H1 (cell line): ENCODE data around the gene BBS5. TPM values are rescaled to one million over a fixed set of nuclear protein-coding genes. Genes with fewer than 3 reads are reported as not detected.
"Not testable (repeated sequence)": the region's sequence is repeated elsewhere in the genome, so short reads cannot be mapped to it uniquely, and the experiment has no call there.

ENCODE experiments used
- CTCF ChIA-PET: fragments of 300-600 bp; sonication (Branson Sonifier 250); formaldehyde crosslinking; loops from one replicate; lab custom pipeline; 2021; ENCODE audit not compliant: partially characterized antibody; lab: Charles Lee
- POLR2A ChIA-PET: fragments of 300-600 bp; sonication (Branson Sonifier 250); formaldehyde crosslinking; loops from one replicate; lab custom pipeline; 2021; ENCODE audit warnings: inconsistent platforms; ENCODE audit not compliant: partially characterized antibody; lab: Charles Lee
- DNase-seq, 2 experiments: peaks; one replicate each; pipeline versions ENCODE4 v3.0.0 to v3.0.0-alpha.2; 2010 to 2022; ENCODE audit warnings: low spot score in 2 of 2, low read depth in 1 of 2, mixed read lengths in 1 of 2
- FAIRE-seq: peaks from 2 replicates; lab custom pipeline; 2011; peaks lifted over from hg19 to GRCh38; lab: Jason Lieb, UNC
- H2AFZ ChIP-seq: 2 replicates; pipeline ENCODE4 v1.8.1; 2012; ENCODE audit warnings: low read length, inconsistent platforms
- H2AK5ac ChIP-seq: 2 replicates; pipeline ENCODE4 v1.6.1; 2013; ENCODE audit warnings: low read depth, low read length
- H2BK120ac ChIP-seq: replicated peaks from 2 replicates; pipeline ENCODE3; 2013; ENCODE audit warnings: low read depth, low read length, inconsistent platforms
- H2BK12ac ChIP-seq: 2 replicates; pipeline ENCODE4 v1.6.1; 2013; ENCODE audit warnings: low read depth, low read length
- H2BK15ac ChIP-seq: 2 replicates; pipeline ENCODE4 v1.6.1; 2013; ENCODE audit warnings: low read length
- H2BK20ac ChIP-seq: 2 replicates; pipeline ENCODE4 v1.6.1; 2013; ENCODE audit warnings: low read length
- H2BK5ac ChIP-seq: 2 replicates; pipeline ENCODE4 v1.6.1; 2013; ENCODE audit warnings: low read depth, low read length
- H3K14ac ChIP-seq: 2 replicates; pipeline ENCODE4 v1.6.1; 2013; ENCODE audit warnings: inconsistent platforms; ENCODE audit not compliant: insufficient read length
- H3K18ac ChIP-seq: 2 replicates; pipeline ENCODE4 v1.6.1; 2013; ENCODE audit warnings: low read length; ENCODE audit errors: extremely low read depth
- H3K23ac ChIP-seq: 2 replicates; pipeline ENCODE4 v1.6.1; 2013; ENCODE audit warnings: inconsistent platforms; ENCODE audit not compliant: insufficient read length
- H3K23me2 ChIP-seq: 2 replicates; pipeline ENCODE4 v1.6.1; 2013; ENCODE audit warnings: low read depth, low read length
- H3K27ac ChIP-seq: 2 replicates; pipeline ENCODE4 v1.6.1; 2011; ENCODE audit warnings: low read depth, low read length, inconsistent platforms
- H3K27me3 ChIP-seq, 4 experiments: replicated peaks in 1 of 4; 1 replicate in 1 of 4; 2 replicates in 3 of 4; pipeline versions ENCODE4 v1.6.1 to v1.8.1; 2011 to 2013; ENCODE audit warnings: low read length in 3 of 4, mild to moderate bottlenecking in 3 of 4, inconsistent platforms in 2 of 4, mixed read lengths in 2 of 4, moderate library complexity in 1 of 4; ENCODE audit not compliant: control insufficient read depth in 3 of 4, insufficient read depth in 3 of 4; ENCODE audit errors: extremely low read depth in 1 of 4
- H3K36me3 ChIP-seq, 4 experiments: 2 replicates each; pipeline versions ENCODE4 v1.6.1 to v1.8.1; 2011 to 2013; ENCODE audit warnings: mild to moderate bottlenecking in 4 of 4, low read length in 3 of 4, moderate library complexity in 2 of 4, control low read depth in 1 of 4, inconsistent platforms in 1 of 4; ENCODE audit not compliant: insufficient read depth in 4 of 4, control insufficient read depth in 2 of 4
- H3K4ac ChIP-seq: replicated peaks from 2 replicates; pipeline ENCODE3; 2013; ENCODE audit warnings: low read length, low read depth, mixed read lengths, inconsistent platforms; ENCODE audit not compliant: insufficient read length
- H3K4me1 ChIP-seq, 4 experiments: replicated peaks in 1 of 4; 1 replicate in 1 of 4; 2 replicates in 3 of 4; pipeline versions ENCODE4 v1.6.1 to v1.8.1; 2011 to 2013; ENCODE audit warnings: low read length in 3 of 4, inconsistent platforms in 2 of 4, mixed read lengths in 1 of 4; ENCODE audit not compliant: insufficient read depth in 4 of 4, control insufficient read depth in 3 of 4
- H3K4me2 ChIP-seq, 2 experiments: 2 replicates each; pipeline versions ENCODE4 v1.6.1 to v1.8.1; 2011 to 2013; ENCODE audit warnings: low read depth in 2 of 2, low read length in 2 of 2, control low read depth in 1 of 2, inconsistent platforms in 1 of 2, mild to moderate bottlenecking in 1 of 2; ENCODE audit not compliant: insufficient read depth in 1 of 2
- H3K4me3 ChIP-seq, 4 experiments: fragments of 200-600, 300-600 bp in 1 of 4; sonication (generic), shearing (Covaris generic), sonication (Bioruptor Twin) in 1 of 4; 2 replicates each; pipeline versions ENCODE4 v1.5.1 to v1.8.1; 2011 to 2016; ENCODE audit warnings: low read length in 4 of 4, low read depth in 3 of 4, control low read depth in 2 of 4, inconsistent platforms in 2 of 4, mild to moderate bottlenecking in 2 of 4, mixed read lengths in 1 of 4, moderate library complexity in 1 of 4; ENCODE audit not compliant: insufficient read depth in 2 of 4; ENCODE audit errors: extremely low read depth in 1 of 4
- H3K56ac ChIP-seq: replicated peaks from 2 replicates; pipeline ENCODE3; 2013; ENCODE audit warnings: low read depth, mild to moderate bottlenecking, mixed read lengths, low read length, inconsistent platforms; ENCODE audit not compliant: insufficient read length
- H3K79me1 ChIP-seq: 2 replicates; pipeline ENCODE4 v1.6.1; 2013; ENCODE audit warnings: low read depth, low read length, control low read depth
- H3K79me2 ChIP-seq, 2 experiments: 2 replicates each; pipeline versions ENCODE4 v1.6.1 to v1.8.1; 2012 to 2013; ENCODE audit warnings: low read length in 2 of 2, mild to moderate bottlenecking in 2 of 2, inconsistent platforms in 1 of 2; ENCODE audit not compliant: insufficient read depth in 2 of 2, control insufficient read depth in 1 of 2
- H3K9ac ChIP-seq, 4 experiments: replicated peaks in 1 of 4; 1 replicate in 1 of 4; 2 replicates in 3 of 4; pipeline versions ENCODE4 v1.6.1 to v1.8.1; 2011 to 2013; ENCODE audit warnings: low read depth in 3 of 4, low read length in 3 of 4, control low read depth in 2 of 4, mild to moderate bottlenecking in 2 of 4, moderate library complexity in 2 of 4, inconsistent platforms in 1 of 4; ENCODE audit errors: extremely low read depth in 1 of 4
- H3K9me3 ChIP-seq, 2 experiments: 2 replicates each; pipeline versions ENCODE4 v1.6.1 to v1.8.1; 2012 to 2013; ENCODE audit warnings: mild to moderate bottlenecking in 2 of 2, moderate library complexity in 2 of 2, control low read depth in 1 of 2, inconsistent platforms in 1 of 2, low read depth in 1 of 2, low read length in 1 of 2, mixed read lengths in 1 of 2; ENCODE audit not compliant: insufficient read depth in 2 of 2
- H4K20me1 ChIP-seq, 2 experiments: replicated peaks in 1 of 2; 2 replicates each; pipeline versions ENCODE3 to v1.8.1; 2011 to 2013; ENCODE audit warnings: inconsistent platforms in 2 of 2, low read length in 2 of 2, mild to moderate bottlenecking in 1 of 2; ENCODE audit not compliant: insufficient read depth in 2 of 2, control insufficient read depth in 1 of 2
- H4K5ac ChIP-seq: 2 replicates; pipeline ENCODE4 v1.6.1; 2013; ENCODE audit warnings: low read length, low read depth, mixed read lengths, inconsistent platforms; ENCODE audit not compliant: insufficient read length
- H4K8ac ChIP-seq: 2 replicates; pipeline ENCODE4 v1.8.0; 2013; ENCODE audit warnings: mild to moderate bottlenecking, moderate library complexity, low read length, inconsistent platforms; ENCODE audit not compliant: insufficient read depth; ENCODE audit errors: extremely low read depth
- H4K91ac ChIP-seq: replicated peaks from 2 replicates; pipeline ENCODE3; 2013; ENCODE audit warnings: low read length, mixed read lengths, inconsistent platforms; ENCODE audit not compliant: insufficient read length
- WGBS, 2 experiments: shearing (Covaris generic) in 1 of 2; methylation state at CpG; one replicate each; pipeline versions ENCODE4 v1.1.6 to v1.1.7; 2013 to 2015; ENCODE audit warnings: low lambda C conversion rate in 2 of 2, mixed read lengths in 2 of 2, inconsistent platforms in 1 of 2, low coverage in 1 of 2, missing lambda C conversion rate in 1 of 2; ENCODE audit not compliant: insufficient replicate concordance in 2 of 2, insufficient coverage in 1 of 2, insufficient read length in 1 of 2; ENCODE audit errors: extremely low coverage in 1 of 2, missing lambda C conversion rate in 1 of 2; 5-methylcytosine and 5-hydroxymethylcytosine counted together
- polyA plus RNA-seq, 7 experiments: library from polyadenylated mRNA; depleted of rRNA in 3 of 7; stranded (reverse) in 5 of 7; unstranded in 2 of 7; fragments of >200 nt in 5 of 7; fragments of 200-250 nt in 2 of 7; gene quantifications; 1 replicate in 5 of 7; 2 replicates in 1 of 7; 4 replicates in 1 of 7; pipeline versions ENCODE4 v1.2.1 to v1.2.3, GENCODE V29; 2011 to 2013; ENCODE audit warnings: missing spikeins in 2 of 7, mixed read lengths in 2 of 7
- total RNA-seq: library from RNA; stranded (reverse); fragmentation: NEBNext Ultra II Directional; extraction: Animal tissue kit (Norgen Biotek cat#: 25700); gene quantifications from 2 replicates; pipeline ENCODE4 v1.2.1, GENCODE V29; 2021

Gene BBS5
- total and polyA plus RNA-seq, 2 of the 8 experiments (the other 6 are each of a cell fraction or from before 2014, with no cell fraction given): 0.20 to 0.36 TPM

DNA sequence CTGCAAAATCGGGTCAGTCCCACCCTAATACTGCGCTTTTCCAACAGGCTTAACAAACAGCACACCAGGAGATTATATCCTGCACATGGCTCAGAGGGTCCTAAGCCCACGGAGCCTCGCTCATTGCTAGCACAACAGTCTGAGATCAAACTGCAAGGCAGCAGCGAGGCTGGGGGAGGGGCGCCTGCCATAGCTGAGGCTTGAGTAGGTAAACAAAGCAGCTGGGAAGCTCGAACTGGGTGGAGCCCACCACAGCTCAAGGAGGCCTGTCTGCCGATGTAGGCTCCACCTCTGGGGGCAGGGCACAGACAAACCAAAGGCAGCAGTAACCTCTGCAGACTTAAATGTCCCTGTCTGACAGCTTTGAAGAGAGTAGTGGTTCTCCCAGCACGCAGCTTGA, 26.2 kb upstream of the BBS5 start:
- H3K9ac ChIP-seq, H2BK12ac ChIP-seq, H3K36me3 ChIP-seq, H3K23ac ChIP-seq, H3K18ac ChIP-seq, H3K14ac ChIP-seq, H4K91ac ChIP-seq, H4K20me1 ChIP-seq, POLR2A ChIA-PET, H2AK5ac ChIP-seq, H3K4me3 ChIP-seq, FAIRE-seq, H3K4me2 ChIP-seq, H3K4me1 ChIP-seq, H3K27me3 ChIP-seq, H2BK15ac ChIP-seq, H3K79me2 ChIP-seq, DNase-seq, H2AFZ ChIP-seq, H3K27ac ChIP-seq, H3K79me1 ChIP-seq, H3K56ac ChIP-seq, H3K23me2 ChIP-seq, H4K8ac ChIP-seq, H4K5ac ChIP-seq, H2BK20ac ChIP-seq, H3K4ac ChIP-seq, H2BK5ac ChIP-seq, H2BK120ac ChIP-seq: not testable (repeated sequence)
- peaks cover 3 to 14% of the 10 kb centered on the region in 2 experiments; a peak in 1 of 4 replicates for H3K9me3 ChIP-seq
- CTCF ChIA-PET: interaction anchor here (0.6 to 3.2 kb wide), 8 partner anchors 9 to 469 kb away, joined by 3 to 14 read pairs (median 4); no protein-coding TSS in a partner anchor
- 89% methylated on average over 9 of the region's 9 CpGs; no CpG with 5 or more reads in 1 of the 2 experiments for WGBS, 2 experiments
